Amniotic epithelial cell (primary cell): ENCODE measurements around the gene FBRSL1.
A peak's percentile ranks its signal among the peaks of the same experiment; 100 is the strongest.
"Not testable (repeated sequence)": the region's sequence is repeated elsewhere in the genome, so short reads cannot be mapped to it uniquely, and the experiment has no call there.

Experiments
- DNase-seq: peaks from one replicate; pipeline ENCODE4 v3.0.0-alpha.2; 2010; ENCODE audit warnings: low read depth

The FBRSL1 gene

GRCh38 chr12:132453361-132454192 lies 36.4 kb upstream of the FBRSL1 start:
- DNase-seq: no peak

DNA sequence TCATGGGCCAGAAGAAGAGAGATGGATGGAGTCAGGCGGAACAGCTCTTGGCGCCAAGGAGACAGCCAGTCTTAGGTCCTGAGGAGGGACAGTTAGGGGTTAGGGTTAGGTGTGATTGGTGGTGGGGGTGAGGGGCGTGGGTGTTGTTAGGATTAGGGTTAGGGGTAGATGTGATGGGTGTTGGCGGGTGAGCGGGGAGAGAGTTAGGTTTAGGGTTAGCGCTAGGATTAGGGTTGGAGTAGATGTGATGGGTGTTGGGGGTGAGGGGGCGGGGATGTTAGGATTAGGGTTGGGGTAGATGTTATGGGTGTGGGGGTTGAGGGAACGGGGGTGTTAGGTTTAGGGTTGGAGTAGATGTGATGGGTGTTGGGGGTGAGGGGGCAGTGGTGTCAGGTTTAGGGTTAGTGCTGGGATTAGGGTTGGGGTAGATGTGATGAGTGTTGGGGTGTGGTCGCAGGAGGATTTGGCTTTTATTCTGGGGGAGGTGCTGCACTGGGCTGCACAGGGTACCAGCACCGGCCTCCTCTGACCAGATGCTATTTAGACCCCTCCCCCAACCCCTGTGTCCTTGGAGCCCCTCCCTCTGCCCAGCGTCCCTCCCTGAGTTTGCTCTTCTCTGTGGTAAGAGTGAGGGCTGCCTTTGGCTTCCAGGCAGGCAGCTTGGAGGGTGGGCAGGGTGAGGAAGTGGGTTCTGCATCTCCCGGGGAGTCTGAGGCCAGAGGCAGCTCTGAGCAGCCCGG lies 35.6 kb upstream of the FBRSL1 start:
- DNase-seq: no peak

- no peak for DNase-seq
Observed at GRCh38 chr12:132454933-132455418, 35.0 kb upstream of the FBRSL1 start.

DNA sequence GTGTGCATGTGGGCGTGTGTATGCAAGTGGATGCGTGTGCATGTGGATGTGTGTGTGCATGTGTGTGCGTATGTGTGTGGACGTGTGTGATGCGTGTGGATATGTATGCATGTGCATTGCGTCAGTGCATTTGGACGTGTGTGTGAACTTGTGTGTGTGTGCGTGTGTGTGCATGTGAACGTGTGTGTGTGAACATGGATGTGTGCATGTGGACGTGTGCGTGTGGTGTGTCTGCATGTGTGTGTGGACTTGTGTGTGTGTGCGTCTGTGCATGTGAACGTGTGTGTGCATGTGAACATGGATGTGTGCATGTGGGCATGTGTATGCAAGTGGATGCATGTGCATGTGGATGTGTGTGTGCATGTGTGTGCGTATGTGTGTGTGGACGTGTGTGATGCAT lies 34.4 kb upstream of the FBRSL1 start:
- DNase-seq: no peak

GRCh38 chr12:132456186-132456943 lies 33.6 kb upstream of the FBRSL1 start:
- no peak for DNase-seq

- no peak for DNase-seq
Observed at GRCh38 chr12:132456944-132457495, 32.9 kb upstream of the FBRSL1 start.

- DNase-seq: no peak
Observed at GRCh38 chr12:132458441-132458840, 31.5 kb upstream of the FBRSL1 start.

DNA sequence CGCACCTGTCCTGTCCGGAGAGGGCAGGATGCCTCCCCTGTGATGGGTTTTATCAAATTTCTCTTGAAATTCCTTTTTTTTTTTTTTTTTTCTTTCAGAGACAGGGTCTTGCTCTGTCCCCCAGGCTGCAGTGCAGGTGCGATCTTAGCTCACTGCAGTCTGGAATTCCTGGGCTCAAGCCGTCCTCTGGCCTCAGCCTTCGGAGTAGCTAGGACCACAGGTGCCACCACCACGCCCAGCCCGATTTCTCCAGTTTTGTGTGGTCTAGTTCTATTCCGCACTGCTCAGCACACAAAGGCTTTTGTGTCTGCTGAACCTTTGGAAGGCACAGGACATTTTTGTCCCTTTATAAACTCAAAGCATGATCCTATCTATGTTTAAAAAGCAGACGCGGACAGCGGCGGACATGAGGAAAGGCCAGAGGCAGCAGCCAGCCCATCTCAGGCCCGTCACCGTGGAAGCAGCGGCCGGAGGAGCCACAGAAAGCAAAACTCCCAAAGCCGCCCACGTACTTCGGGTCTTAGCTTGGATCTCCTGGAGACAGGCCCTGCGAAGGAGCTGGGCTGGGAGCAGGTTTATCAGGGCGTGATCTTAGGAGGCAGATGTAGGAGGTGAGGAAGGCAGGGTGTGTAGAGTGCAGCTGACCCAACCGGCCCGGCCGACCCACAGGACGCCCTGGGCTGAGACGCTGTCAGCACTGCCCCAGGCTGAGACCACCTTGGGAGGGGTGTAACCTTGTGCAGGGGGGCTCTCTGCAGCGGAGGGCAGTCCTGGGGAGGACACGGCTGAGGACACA lies 30.9 kb upstream of the FBRSL1 start:
- DNase-seq: no peak

DNA sequence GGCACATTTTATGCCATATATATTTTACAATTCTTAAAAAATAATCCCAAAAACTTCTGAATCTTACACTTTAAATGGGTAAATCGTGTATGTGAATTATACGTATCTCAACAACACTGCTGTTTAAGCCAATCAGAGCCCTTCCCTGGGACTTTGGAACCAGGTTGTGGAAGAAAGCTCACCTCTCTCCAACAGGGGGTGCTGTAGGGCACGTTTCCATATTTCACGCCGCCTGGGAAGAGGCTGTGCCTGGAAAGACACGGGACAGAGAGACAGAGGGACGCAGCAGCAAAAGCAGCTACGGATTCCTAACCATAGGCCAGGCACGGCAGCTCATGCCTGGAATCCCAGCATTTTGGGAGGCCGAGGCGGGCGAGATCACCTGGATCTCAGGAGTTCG lies 29.4 kb upstream of the FBRSL1 start:
- DNase-seq: no peak

- DNase-seq: no peak
Observed at GRCh38 chr12:132461526-132461925, 28.4 kb upstream of the FBRSL1 start.

DNA sequence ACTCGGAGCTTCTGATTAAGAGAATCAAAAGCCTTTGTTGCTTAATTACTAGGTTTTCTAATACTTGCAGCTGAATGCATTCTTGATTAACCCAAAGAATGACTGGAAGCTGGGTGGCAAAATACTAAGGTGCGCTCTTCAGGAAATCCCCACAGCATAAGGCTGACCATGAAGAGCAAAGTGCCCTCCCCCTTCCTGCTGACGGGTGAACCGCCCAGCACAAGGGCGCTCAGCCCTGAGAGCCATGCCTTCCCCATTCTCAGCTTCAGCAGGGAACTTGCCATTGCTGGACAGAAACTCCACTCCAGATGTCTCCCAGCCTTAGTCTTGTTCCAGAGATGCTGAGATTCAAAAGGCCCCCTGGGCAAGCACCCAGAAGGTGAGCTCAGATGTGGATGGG lies 27.2 kb upstream of the FBRSL1 start:
- DNase-seq: no peak

- DNase-seq: not testable (repeated sequence)
Observed at GRCh38 chr12:132463284-132463924, 26.5 kb upstream of the FBRSL1 start.

GRCh38 chr12:132464304-132464703 lies 25.6 kb upstream of the FBRSL1 start:
- DNase-seq: not testable (repeated sequence)

- DNase-seq: no peak
Observed at GRCh38 chr12:132464820-132465219, 25.1 kb upstream of the FBRSL1 start.

- DNase-seq: no peak
Observed at GRCh38 chr12:132465269-132466190, 24.4 kb upstream of the FBRSL1 start.

GRCh38 chr12:132466241-132467201 lies 23.4 kb upstream of the FBRSL1 start:
- DNase-seq: peak; percentile 46

- DNase-seq: no peak
Observed at GRCh38 chr12:132467511-132467910, 22.4 kb upstream of the FBRSL1 start.

- no peak for DNase-seq
Observed at GRCh38 chr12:132469423-132469822, 20.5 kb upstream of the FBRSL1 start.

DNA sequence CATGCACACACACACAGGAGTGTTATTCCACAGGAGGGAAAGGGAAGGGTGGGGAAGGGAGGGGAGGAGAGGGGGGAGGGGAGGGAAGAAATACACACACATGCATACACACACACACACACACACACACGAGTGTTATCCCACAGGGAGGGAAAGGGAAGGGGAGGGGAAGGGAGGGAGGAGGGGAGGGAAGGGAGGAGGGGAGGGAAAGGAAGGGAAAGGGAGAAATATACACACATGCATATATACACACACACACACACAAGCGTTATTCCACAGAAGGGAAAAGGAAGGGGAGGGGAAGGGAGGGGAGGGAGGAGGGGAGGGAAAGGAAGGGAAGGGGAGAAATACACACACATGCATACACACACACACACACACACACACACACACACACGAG lies 19.6 kb upstream of the FBRSL1 start:
- no peak for DNase-seq
